C4-2B (cell line): Measurements from ENCODE around the gene F2.

Source experiments
- CTCF ChIP-seq: fragments of 450-650 bp; conservative IDR thresholded peaks from 2 replicates; pipeline ENCODE4 v1.5.1; 2017; ENCODE audit warnings: mild to moderate bottlenecking
- ZFX ChIP-seq: fragments of 450-650 bp; IDR thresholded peaks from 2 replicates; pipeline ENCODE4 v1.6.1; 2017

DNA sequence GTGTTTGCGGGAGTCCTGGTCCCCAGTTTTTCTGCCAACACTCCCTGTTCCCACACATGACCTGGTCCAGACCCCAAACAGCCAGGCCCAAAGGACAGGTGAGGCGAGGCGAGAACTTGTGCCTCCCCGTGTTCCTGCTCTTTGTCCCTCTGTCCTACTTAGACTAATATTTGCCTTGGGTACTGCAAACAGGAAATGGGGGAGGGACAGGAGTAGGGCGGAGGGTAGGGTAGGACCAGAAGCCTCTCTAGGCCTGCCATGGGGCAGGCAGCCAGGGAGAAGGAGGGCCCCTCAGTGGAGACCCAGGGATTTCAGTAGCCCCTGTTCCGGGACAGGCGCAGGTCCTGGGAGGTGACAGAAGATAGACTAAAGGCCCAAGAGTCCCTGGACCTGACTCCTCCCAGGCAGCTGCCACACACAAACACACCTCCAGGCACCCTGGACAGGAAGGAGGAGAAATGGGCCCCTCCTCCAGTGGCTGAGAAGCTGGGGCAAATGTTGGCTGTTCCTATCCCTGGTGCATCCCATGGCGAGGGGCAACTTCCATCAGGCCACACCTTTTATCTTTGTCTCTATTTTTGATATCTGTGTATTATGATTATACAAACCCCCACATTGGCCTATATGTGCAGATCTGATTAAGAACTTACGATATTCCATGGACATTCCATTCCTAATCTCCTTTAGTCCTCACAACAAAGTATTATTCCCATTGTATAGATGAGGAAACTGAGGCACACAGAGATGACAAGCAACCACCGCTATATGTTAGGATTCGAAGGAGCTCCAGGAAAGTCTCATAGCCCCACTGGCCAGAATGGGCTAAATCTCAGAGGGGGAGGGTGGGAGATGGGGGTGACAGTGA, 626 bp upstream of the F2 start:
- TF ChIP-seq CTCF = no peak
- TF ChIP-seq ZFX = peak; percentile 30; the same call in 1 of the 2 replicates
